Activated gamma-delta T cell (primary cell): Measurements from ENCODE around the gene PPP2R5C.
"Not testable (repeated sequence)": the region's sequence is repeated elsewhere in the genome, so short reads cannot be mapped to it uniquely, and the experiment has no call there.

Source experiments
- DNase-seq: peaks from one replicate; lab custom pipeline; 2025; lab: John Stamatoyannopoulos, UW

Gene PPP2R5C

GRCh38 chr14:101966742-101967141 is 205.2 kb downstream of the PPP2R5C start:
- DNase-seq, result no peak

- DNase-seq, result no peak
Measured at GRCh38 chr14:101968186-101968585, 206.7 kb downstream of the PPP2R5C start.

GRCh38 chr14:101969481-101969880 is 208.0 kb downstream of the PPP2R5C start:
- DNase-seq, result no peak

- DNase-seq, result no peak
Measured at GRCh38 chr14:101970830-101971400, 209.4 kb downstream of the PPP2R5C start.

- DNase-seq, result not testable (repeated sequence)
Measured at GRCh38 chr14:101971458-101971857, 209.9 kb downstream of the PPP2R5C start.

- DNase-seq, result no peak
Measured at GRCh38 chr14:101972126-101972866, 210.8 kb downstream of the PPP2R5C start.

GRCh38 chr14:101973356-101973755 is 211.8 kb downstream of the PPP2R5C start:
- no peak for DNase-seq

GRCh38 chr14:101975231-101975630 is 213.7 kb downstream of the PPP2R5C start:
- no peak for DNase-seq
